ENCODE data around the gene LAMA5.
A peak's percentile ranks its signal among the peaks of the same experiment; 100 is the strongest.

LAMA5 gene

DNA sequence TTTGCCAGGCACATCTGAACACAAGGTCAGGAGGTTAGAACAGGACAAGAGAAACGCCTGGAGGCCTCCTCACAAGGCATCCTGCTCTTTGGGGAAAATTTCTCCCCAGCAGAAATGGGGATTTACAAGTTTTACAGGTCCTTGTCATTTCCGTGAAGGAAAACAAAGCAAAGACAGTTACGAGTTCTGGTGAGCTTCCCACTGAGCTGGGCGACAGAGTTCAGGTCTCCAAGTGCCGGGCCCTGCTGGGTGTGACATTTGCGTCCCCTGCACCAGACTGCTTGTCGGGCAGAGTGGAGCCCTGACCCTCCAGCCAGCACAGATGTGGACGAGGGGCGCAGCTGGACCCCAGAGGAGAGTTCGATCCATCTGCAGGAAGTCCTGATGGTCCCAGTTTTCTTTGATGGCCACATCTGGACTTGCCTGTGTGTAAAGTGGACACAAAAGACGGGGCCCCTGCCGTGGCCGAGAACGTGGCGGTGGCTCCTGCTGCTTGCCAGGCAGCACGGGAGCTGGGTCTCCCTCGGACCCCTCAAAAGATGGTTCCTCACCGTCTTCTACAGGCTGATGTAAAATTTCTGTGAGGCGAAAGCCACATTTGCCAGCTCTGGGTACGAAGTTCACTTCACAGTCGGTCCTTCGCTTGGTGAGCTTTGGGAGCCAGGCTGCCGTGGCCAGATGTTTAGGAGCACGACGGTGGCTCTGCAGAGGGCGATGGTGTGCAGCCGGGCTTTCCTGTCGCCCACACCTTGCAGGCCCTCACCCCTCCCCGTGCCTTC lies 69.5 kb downstream of the LAMA5 start:
- DNase-seq: no peak

DNA sequence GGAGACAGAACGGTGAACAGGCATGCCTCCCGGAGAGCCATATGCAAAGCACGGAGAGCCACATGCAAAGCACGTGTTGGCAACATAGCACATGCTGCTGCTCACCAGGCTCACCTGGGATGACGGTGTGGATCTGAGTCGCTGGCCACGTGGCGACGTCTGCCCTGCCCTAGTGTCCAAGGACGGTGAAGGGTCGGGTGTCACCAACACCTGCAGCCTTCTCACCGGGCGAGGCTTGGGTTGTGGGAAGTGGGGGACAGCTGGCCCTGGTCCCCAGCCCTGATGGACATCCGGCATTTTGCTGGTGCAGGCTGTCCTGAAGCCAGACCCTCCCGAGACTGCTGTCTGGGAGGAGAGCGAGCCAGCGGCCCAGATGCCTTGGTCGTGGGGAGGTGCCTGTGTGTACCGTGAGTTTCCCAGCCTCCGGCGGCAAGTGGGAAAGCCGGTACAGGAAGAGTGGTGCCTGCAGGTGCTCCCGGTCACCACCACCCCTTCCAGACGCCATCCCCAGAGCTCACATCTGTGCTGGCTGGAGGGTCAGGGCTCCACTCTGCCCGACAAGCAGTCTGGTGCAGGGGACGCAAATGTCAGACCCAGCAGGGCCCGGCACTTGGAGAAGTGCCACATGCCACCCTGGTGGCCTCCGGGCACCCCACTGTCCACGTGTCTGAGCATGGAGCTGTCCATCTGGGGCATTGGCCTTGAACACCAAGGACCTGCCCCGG lies 70.2 kb downstream of the LAMA5 start:
- DNase-seq: no peak

DNA sequence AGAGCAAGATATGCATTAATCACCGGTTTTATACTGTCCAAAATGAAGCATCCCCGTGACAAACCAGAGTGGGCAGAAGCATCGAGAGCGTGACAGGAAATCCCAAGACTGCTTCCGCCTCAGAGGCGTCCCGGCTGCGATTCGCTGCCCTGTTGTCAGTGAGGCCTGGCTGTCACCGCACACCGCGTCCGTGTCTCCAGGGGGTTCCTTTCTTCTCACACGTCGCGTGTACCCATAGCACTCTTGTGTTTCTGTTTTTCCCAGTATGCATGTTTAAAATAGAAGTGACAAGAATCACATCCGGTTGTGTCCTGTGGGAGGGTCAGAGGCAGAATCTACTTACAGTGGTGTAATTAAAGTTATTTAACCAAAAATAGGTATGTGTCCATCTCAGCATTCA lies 72.6 kb downstream of the LAMA5 start:
- no peak for DNase-seq

DNA sequence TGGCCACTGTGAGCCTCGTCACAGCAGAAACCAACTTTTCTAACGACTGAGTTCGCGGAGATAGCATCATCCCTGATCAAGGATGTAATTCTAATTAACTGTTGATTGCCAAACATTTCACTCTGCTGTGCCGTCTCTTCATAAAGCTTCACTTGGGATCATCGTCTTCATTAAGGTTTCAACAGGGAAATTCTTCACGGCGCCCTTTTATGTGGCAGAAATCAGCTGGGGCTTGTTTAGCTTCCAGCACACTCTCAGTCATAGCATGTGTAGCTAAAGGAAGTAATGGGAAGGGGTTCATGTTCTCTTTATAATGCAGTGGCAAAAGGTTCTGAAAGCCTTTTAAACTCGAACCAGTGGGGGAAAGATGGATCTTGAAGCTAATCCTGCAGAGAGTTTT lies 73.2 kb downstream of the LAMA5 start:
- no peak for DNase-seq

DNA sequence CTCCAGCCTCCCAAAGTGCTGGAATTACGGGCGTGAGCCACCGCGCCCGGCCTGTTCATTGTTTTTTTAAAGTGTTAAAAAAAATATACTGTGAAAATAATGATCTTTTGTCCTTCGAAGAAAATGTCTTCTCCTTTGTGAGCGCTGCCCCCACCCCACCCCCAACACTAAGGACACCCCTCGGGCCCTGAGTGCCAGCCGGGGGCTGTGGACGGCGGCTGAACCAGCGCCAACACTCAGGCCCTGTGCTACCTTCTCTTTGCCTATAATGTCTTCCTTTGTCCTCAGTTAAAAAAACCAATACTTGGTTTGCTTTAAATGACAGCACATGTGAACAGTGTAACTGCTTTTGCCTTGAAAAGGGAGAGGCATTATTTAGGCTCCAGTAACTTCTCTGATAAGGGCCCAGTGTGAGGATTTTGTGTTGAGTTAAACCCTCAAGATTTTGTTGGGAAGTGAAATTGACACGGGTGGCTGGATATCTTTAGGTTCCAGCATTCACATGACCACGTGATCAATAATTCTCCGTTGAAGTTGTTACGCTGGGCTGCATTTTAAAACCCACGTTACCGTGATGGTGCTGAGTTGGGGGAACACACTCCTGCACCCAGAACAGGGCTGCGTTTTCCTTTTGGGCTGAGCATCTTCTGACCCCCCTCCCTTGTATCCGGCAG lies 73.9 kb downstream of the LAMA5 start:
- DNase-seq: no peak

DNA sequence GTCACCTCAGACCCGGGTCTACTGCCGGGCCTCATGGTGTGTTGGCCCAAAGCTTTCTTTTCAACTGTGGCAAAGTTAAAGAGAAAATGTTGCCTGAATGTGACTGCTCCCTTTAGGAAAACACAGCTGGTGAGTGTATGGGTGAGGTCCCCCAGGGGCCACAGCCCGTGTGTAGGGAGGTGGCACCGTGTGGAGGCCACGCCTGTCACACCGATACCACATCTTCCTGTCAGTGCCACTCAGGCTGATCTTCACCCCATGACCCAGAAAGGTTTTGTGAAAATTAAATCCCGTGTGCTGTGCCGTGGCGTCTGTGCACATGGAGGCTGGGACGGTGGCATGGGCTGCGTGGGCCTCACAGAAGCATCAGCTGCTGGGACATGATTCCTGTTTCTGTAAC lies 75.0 kb downstream of the LAMA5 start:
- no peak for DNase-seq

DNA sequence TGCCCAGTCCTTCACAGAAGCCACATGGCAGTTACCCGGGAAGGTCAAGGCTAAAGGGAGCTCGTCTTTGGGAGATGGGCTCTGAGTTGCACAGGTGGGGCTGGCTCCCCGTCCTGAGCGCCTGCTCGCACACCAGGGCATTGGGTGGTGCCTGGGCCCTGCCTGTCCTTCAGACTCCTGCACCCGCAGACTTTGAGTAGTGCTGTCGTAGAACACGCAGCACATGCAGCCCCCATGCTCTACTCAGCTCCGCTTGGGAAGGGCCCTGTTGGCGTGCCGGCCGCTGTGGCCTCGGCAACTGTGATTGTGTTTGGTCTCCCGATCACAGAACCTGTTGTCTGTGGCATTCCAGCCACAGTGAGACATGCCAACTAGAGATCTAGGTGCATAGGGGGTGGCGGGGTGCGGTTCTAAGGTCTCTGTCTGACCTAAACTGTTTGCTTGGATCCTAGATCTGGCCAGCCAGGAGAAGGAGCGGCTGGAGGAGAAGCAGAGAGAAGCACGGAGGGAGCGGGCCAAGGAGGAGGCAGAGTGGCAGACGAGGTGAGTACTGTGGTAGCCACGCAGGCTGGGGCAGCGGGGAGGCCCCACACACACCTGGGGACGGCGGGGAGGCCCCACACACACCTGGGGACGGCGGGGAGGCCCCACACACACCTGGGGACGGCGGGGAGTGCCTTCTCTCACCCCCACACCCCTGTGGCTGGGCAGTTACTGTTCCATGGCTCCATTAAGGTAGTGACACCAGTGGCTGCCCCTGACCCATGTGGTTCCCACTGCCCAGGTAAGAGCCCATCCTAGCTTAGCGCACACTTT lies 75.7 kb downstream of the LAMA5 start:
- no peak for DNase-seq

DNA sequence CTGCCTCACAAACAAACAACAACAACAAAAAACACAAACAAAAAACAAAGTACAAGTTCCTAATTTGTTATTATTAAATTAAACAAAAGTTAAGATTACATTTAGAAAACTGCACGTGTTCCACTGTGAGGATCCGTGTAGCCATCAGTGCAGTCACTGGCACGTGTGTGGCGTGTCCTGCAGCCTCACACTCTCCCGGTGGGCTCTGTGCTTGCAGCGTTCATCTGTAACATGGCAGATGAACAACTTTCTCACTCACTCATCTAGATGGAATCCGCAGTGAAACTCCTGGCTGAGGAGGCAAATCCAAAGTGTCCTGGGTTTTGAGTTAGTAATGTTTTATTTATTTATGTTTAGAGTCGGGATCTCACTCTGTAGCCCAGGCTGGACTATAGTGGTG lies 77.2 kb downstream of the LAMA5 start:
- no peak for DNase-seq

DNA sequence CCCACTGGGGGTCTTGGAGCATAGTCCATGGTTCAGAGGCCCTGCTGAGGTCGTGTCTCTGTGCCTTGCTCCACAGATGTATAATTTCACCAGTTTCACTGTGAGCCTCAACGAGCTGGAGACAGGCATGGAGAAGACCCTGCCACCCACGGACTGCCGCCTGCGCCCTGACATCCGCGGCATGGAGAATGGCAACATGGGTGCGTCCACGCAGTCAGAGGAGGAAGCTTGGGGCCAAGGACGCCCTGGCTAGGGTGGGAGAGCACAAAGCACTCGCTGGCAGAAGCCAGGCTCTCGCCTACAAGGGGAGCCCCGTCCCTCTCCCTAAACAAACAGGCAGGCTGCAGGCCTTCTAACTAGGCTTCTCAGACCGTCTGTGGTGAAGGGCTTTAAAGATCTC lies 78.0 kb downstream of the LAMA5 start:
- DNase-seq: no peak

DNA sequence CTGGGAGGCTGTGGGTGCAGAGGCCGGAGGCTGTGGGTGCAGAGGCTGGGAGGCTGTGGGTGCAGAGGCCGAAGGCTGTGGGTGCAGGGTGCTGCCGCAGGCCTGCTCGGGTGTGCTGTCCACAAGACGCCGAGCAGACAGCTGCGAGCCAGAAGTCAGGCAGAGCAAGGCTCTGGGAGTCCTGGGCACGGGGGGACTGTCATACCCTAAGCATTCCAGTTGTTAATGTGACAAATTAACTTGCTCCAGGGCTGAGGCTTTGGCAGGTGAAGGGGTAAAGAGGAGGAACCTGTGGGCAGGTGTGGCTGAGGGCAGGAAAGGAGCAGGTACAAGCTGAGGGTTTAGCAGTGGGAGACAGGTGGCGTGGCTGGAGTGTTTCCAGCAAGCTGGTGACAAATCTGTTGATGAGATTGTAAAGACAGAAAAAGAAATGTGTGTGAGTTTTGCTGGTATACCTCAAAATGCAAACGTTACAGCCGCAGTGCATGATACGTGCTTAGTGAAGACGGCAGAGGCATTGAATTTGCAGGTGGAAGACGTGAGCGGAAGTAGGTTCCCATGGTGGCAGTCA lies 78.5 kb downstream of the LAMA5 start:
- DNase-seq: peak; percentile 50

DNA sequence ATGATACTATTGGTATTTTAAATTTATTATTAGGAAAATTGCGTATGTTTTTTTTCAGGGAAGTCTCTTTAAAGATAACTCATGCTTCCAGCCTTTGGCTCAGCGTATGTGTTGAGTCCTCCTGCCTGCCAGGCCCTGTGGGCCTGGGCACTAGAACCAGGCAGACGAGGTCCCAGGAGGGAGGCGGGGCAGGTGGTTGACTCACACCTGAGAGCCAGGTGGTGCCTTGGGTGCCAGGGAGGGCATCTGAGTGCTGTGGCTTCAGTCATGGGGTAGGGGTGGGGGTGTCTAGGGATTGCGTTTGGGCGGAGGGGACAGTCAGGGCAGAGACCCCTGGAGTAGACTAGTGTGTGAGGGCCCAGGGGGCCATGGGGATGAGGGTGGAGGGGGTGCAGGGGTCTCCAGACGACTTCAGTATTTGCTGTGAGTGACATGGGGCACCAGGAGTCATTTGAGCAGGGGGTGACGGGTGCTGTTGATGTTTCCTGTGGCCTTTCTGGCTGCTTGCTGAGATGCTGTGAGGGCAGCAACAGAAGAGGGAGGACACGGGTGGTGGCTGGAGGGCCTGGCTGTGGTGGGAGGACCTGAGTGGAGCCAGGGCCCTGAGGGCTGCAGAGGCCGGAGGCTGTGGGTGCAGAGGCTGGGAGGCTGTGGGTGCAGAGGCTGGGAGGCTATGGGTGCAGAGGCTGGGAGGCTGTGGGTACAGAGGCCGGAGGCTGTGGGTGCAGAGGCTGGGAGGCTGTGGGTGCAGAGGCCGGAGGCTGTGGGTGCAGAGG lies 79.2 kb downstream of the LAMA5 start:
- no peak for DNase-seq

DNA sequence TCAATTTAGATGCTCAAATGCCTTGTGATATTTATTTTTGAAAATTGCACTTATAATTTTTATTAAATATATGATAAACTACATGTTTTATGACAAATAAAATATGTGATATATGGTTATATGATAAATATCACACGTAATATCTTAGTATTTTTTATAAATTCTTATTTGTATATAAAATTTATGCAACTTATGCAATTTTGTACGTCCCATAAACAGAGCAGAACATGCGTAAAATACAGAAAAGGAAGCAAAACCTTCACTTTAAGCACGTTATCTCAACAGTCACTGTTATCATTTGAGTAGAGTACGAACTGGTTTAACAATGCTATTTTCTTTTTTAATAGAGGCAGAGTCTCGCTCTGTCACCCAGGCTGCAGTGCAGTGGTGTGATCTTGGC lies 80.0 kb downstream of the LAMA5 start:
- no peak for DNase-seq

DNA sequence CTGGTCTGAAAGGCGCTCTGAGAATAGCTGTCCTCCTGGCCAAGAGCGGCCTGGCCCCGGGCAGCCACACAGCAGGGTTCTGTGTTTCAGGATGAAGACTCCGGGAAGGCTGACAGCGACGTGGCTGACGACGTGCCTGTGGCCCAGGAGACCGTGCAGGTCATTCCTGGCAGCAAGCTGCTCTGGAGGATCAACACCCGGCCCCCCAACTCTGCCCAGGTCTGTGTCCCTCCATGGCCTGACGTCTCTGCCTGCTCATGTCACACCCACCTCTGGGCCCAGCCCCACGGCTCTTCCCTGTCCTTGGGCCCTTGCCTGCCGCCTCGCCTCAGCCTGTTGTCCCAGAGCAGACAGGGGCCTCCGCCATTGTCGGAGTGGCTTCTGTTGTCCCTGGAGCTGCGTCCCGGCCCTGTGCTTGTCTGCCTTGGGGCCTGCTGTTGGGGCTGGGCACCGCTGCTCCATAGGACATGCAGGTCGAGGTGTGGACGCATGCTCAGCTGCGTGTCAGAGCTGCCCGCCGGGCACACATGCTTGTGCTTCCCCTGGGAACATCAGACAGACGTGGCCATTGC lies 80.5 kb downstream of the LAMA5 start:
- DNase-seq: no peak

DNA sequence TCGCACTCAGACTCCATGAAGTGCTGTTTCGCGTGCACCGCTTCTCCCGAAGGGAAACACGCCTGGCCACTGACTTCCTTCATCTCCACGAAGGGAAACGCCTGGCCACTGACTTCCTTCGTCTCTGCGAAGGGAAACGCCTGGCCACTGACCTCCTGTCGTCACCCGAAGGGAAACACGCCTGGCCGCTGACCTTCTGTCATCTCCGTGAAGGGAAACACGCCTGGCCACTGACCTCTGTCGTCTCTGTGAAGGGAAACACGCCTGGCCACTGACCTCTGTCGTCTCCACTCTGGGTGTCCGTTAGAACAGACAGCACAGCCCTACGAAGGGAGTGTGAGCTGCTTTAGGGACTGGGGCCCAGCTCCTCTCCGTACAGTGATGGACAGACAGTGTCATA lies 81.4 kb downstream of the LAMA5 start:
- no peak for DNase-seq

DNA sequence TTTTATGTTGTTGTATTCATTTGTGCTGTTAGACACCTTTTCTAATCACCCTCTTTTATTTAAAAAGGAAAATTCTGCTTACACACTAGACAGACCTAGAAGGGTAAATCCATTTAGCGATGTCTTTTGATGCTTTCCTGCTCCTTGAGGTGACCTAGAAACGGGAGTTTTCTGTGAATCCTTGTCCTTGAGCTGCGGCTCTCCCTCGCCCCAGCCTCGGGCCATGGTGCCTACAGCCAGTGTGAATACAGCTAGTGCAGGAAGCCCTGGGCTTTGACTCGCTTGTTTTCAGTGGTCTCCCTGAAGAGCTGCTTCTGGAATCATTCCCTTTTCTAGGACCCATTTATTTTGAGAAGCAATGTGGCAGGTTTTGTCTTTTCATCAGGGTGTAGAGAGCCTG lies 82.0 kb downstream of the LAMA5 start:
- no peak for DNase-seq

DNA sequence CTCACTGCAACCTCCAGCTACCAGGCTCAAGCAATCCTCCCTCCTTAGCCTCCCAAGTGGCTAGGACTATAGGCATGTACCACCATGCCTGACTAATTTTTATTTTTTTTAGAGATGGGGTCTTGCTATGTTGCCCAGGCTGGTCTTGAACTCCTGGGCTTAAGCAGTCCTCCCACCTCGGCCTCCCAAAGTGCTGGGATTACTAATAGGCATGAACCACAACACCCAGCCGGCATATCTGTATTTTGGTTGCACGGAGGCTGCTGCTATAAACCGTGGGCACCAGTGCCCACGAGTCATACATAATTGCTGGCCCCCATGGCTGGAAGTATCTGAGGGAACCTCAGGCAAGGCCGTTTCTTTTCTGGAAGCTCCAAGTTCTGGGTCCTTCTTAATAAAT lies 82.7 kb downstream of the LAMA5 start:
- DNase-seq: no peak

DNA sequence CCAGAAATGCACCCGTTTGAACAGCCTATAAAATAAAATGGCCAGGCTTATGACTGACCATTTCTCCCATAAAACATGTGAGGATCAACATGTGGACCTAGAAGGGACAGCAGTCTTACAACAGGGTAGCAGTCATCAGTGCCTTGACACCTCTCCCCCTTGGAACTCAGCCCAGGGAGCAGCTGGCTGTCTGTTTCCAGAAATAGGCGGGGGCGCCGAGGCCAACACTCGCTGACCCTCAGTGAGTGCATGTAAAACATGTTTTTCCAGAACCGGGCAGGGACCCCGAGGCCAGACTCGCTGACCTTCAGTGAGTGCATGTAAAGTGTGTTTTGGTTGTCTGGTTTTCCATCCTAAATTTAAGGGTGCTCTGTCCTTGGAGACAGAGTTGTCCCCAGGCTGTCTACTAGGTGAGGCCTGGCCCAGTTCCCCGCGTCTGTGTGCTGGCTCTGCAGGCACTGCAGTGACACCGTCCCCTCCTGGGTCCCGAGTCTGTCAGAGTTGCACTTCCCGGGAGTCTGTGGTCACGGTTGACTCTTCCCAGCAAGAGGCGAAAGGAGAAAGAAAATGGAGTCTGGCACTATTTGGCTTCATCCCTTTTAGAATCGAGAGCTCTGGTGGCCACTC lies 84.1 kb downstream of the LAMA5 start:
- no peak for DNase-seq

DNA sequence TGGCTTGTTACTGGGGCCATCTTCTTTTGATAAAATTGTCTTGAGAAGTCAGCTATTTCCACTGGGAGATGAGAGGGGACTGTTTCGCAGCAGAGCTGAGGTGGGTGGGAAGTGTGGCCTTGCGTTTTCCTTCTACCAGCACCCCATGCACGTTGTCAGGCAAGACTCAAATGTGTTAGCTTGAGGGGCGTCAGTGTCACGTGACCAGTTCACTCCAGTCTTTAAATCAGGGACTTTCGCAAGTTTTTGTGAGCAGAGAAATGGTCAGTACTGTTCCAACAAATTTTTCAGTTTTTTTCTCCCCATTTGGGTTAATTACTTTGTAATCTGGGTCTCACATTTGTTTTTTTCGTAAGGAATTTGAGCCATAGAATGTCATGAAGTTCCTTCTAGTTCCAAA lies 85.0 kb downstream of the LAMA5 start:
- DNase-seq: no peak

DNA sequence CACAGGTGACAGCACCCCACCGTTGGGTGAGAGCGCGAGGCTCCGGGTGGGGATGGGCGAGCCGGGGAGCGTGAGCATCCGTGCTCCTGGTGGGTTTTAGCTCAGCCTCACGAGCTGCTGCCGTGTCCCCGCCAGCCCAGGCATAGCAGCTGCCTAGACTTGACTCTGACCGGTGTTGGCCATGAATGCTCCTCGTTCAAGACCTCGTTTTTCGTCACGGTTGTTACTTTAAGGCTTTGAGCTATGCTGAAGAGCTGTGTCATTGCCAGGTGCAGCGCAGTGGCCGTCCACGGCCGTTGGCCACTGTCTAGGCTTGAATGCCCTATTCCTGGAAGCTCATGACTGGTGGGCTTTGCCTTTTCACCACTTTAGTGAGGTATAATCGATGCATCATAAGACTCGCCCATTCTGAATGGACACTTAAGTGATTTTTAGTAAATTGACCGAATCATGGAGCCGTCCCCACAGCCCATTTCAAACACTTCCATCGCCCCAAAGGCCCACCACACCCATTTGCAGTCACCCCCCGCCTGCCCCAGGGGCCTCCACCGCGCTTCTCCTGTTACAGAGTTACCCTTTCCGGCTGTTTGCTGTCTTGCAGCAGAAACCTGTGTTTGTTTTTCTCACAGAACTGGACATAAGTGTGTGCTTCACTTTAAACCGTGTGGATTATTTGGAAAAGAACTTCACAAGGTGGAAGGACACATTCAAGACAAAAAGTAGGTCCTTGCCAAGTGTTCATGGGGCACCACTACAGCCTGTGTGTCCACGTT lies 85.8 kb downstream of the LAMA5 start:
- no peak for DNase-seq

DNA sequence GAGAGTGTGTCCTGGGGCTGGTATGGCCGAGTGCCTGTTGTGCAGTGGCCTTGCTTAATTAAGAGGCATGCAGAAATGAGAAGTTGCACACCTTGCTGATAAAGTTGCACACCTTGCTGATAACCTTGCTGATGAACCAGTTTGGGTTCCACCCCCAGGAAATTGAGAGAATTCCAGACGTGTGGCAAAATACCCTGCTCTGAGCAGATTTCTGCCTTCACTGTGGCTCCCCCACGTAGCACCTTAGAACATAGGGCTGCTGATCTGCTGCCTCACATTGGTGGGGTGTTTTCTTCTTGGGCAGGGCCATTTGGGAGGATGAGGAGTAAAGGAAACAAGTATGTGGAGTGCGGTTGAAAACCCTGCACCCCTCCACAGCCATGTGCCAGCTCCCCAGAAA lies 86.8 kb downstream of the LAMA5 start:
- DNase-seq: no peak

Measured in NCI-H2171 treated with DMSO at 0.1 percent for 48 hours (cell line).